ENCODE results near the gene PLEK. TPM values are rescaled to one million over a fixed set of nuclear protein-coding genes. Genes with fewer than 3 reads are reported as not detected.

Gene PLEK
- total and polyA plus RNA-seq, 10 of the 15 experiments (the other 5 are each of a cell fraction or from before 2014, with no cell fraction given) = 229 to 804 (median 362) TPM

GRCh38 chr2:68391099-68391498 lies 26.0 kb downstream of the PLEK start (continued):
- TF ChIP-seq PKNOX1 (IDR thresholded peaks at IDR 0.05) (peak; percentile 58), EP300 (IDR thresholded peaks at IDR 0.05; ENCODE audit: borderline replicate concordance in 1 of 2, control insufficient read depth in 1 of 2, low read depth in 2 of 2, low read length in 2 of 2) (no peak), POU2F2 (IDR thresholded peaks at IDR 0.05; ENCODE audit: borderline replicate concordance, low read depth, low read length) (0 out of 3 replicates have a peak, but pooled peaks have one; percentile 10), BMI1 (IDR thresholded peaks at IDR 0.05; ENCODE audit: borderline replicate concordance) (no peak), MTA2 (IDR thresholded peaks at IDR 0.05; ENCODE audit: low read depth) (no peak), CUX1 (IDR thresholded peaks at IDR 0.05; ENCODE audit: insufficient replicate concordance, low read depth, low read length) (no peak), ZNF217 (IDR thresholded peaks at IDR 0.05) (no peak), ZNF207 (IDR thresholded peaks at IDR 0.05; ENCODE audit: borderline replicate concordance) (no peak), CREB1 (IDR thresholded peaks at IDR 0.05; ENCODE audit: low read depth) (peak; percentile 74), SMAD1 (IDR thresholded peaks at IDR 0.05; ENCODE audit: low read depth, partially characterized antibody) (no peak), CHD4 (IDR thresholded peaks at IDR 0.05) (no peak), RBBP5 (conservative IDR thresholded peaks at IDR 0.05) (no peak), GABPA (IDR thresholded peaks at IDR 0.05; ENCODE audit: low read depth) (no peak), ZNF24 (IDR thresholded peaks at IDR 0.05) (no peak), CEBPZ (IDR thresholded peaks at IDR 0.05; ENCODE audit: low read depth, low read length) (no peak), ZNF687 (IDR thresholded peaks at IDR 0.05) (peak; percentile 37), NFIC (IDR thresholded peaks at IDR 0.05; ENCODE audit: low read depth, low read length) (no peak), POLR2A (IDR thresholded peaks at IDR 0.05; ENCODE audit: low read depth, low read length) (0 out of 2 replicates have a peak, but pooled peaks have one; percentile 16)

All from GM12878 (cell line).